ENCODE data around the gene CHAF1B. TPM values are rescaled to one million over a fixed set of nuclear protein-coding genes. Genes with fewer than 3 reads are reported as not detected.

The CHAF1B gene
- total RNA-seq, 1 donor from 2014 or later: 3.6 TPM

- no peaks in the 10 kb centered on the region for H3K27me3 ChIP-seq (ENCODE audit: control insufficient read depth, insufficient read depth, low read length)
- DNase-seq (ENCODE audit: low read depth): no peak
- no peak overlapping the region for H3K4me3 ChIP-seq (ENCODE audit: low read depth, low read length)
- no peaks in the 10 kb centered on the region for H3K36me3 ChIP-seq (ENCODE audit: control insufficient read depth, insufficient read depth, low read length)
- TF ChIP-seq CTCF (IDR thresholded peaks at IDR 0.05; ENCODE audit: insufficient read depth, low read length, poor library complexity, severe bottlenecking): no peak
Observed at GRCh38 chr21:36437745-36438128, 52.5 kb downstream of the CHAF1B start.

- no peak for TF ChIP-seq CTCF (IDR thresholded peaks at IDR 0.05; ENCODE audit: insufficient read depth, low read length, poor library complexity, severe bottlenecking)
- Histone ChIP-seq H3K27me3 (ENCODE audit: control insufficient read depth, insufficient read depth, low read length) (no peaks in the 10 kb centered on the region), H3K36me3 (ENCODE audit: control insufficient read depth, insufficient read depth, low read length) (no peaks in the 10 kb centered on the region), H3K4me3 (ENCODE audit: low read depth, low read length) (no peak overlapping the region)
- no peak for DNase-seq (ENCODE audit: low read depth)
Observed at GRCh38 chr21:36441715-36442114, 56.5 kb downstream of the CHAF1B start.

- Histone ChIP-seq H3K27me3 (ENCODE audit: control insufficient read depth, insufficient read depth, low read length) (no peaks in the 10 kb centered on the region), H3K36me3 (ENCODE audit: control insufficient read depth, insufficient read depth, low read length) (no peaks in the 10 kb centered on the region), H3K4me3 (ENCODE audit: low read depth, low read length) (no peak overlapping the region)
- DNase-seq (ENCODE audit: low read depth): no peak
- no peak for TF ChIP-seq CTCF (IDR thresholded peaks at IDR 0.05; ENCODE audit: insufficient read depth, low read length, poor library complexity, severe bottlenecking)
Observed at GRCh38 chr21:36446301-36446700, 61.1 kb downstream of the CHAF1B start.

GRCh38 chr21:36450511-36450910, 65.3 kb downstream of the CHAF1B start:
- no peaks in the 10 kb centered on the region for H3K36me3 ChIP-seq (ENCODE audit: control insufficient read depth, insufficient read depth, low read length)
- no peak for TF ChIP-seq CTCF (IDR thresholded peaks at IDR 0.05; ENCODE audit: insufficient read depth, low read length, poor library complexity, severe bottlenecking)
- DNase-seq (ENCODE audit: low read depth): no peak
- H3K27me3 ChIP-seq (ENCODE audit: control insufficient read depth, insufficient read depth, low read length): no peaks in the 10 kb centered on the region
- no peak overlapping the region for H3K4me3 ChIP-seq (ENCODE audit: low read depth, low read length)

- no peak for DNase-seq (ENCODE audit: low read depth)
- no peak for TF ChIP-seq CTCF (IDR thresholded peaks at IDR 0.05; ENCODE audit: insufficient read depth, low read length, poor library complexity, severe bottlenecking)
- no peaks in the 10 kb centered on the region for H3K27me3 ChIP-seq (ENCODE audit: control insufficient read depth, insufficient read depth, low read length)
- H3K36me3 ChIP-seq (ENCODE audit: control insufficient read depth, insufficient read depth, low read length): no peaks in the 10 kb centered on the region
- H3K4me3 ChIP-seq (ENCODE audit: low read depth, low read length): no peak overlapping the region
Observed at GRCh38 chr21:36451506-36451905, 66.3 kb downstream of the CHAF1B start.

GRCh38 chr21:36452281-36452825, 67.2 kb downstream of the CHAF1B start:
- Histone ChIP-seq H3K4me3 (ENCODE audit: low read depth, low read length) (no peak overlapping the region), H3K36me3 (ENCODE audit: control insufficient read depth, insufficient read depth, low read length) (no peaks in the 10 kb centered on the region), H3K27me3 (ENCODE audit: control insufficient read depth, insufficient read depth, low read length) (no peaks in the 10 kb centered on the region)
- no peak for TF ChIP-seq CTCF (IDR thresholded peaks at IDR 0.05; ENCODE audit: insufficient read depth, low read length, poor library complexity, severe bottlenecking)
- DNase-seq (ENCODE audit: low read depth): no peak
